AG04450 (cell line): ENCODE data around the gene ZP1. TPM values are rescaled to one million over a fixed set of nuclear protein-coding genes. Genes with fewer than 3 reads are reported as not detected.

Source experiments
- CTCF ChIA-PET: fragments of 300-600, 350-600 bp; formaldehyde crosslinking; extraction: SDS; loops from one replicate; lab custom pipeline; 2022; ENCODE audit warnings: antibody characterized with exemption, inconsistent platforms; lab: Charles Lee
- POLR2A ChIA-PET: fragments of 350-600 bp; formaldehyde crosslinking; extraction: SDS; loops from one replicate; lab custom pipeline; 2021; ENCODE audit warnings: antibody characterized with exemption, inconsistent platforms; lab: Yijun Ruan, JAX
- DNase-seq: peaks from one replicate; pipeline ENCODE4 v3.0.0-alpha.2; 2011; ENCODE audit warnings: low read depth, low spot score
- H3K27ac ChIP-seq: one replicate; pipeline ENCODE4 v1.5.1; 2012; ENCODE audit warnings: low read depth, low read length, control low read depth
- H3K27me3 ChIP-seq: one replicate; pipeline ENCODE4 v1.6.0; 2012; ENCODE audit warnings: low read length; ENCODE audit not compliant: control insufficient read depth, insufficient read depth
- H3K4me3 ChIP-seq: 2 replicates; pipeline ENCODE4 v1.5.1; 2011; ENCODE audit warnings: mild to moderate bottlenecking, low read depth, low read length, control low read depth
- H3K9me3 ChIP-seq: 2 replicates; pipeline ENCODE4 v1.5.1; 2012; ENCODE audit warnings: low read length; ENCODE audit not compliant: control insufficient read depth, insufficient read depth
- CTCF ChIP-seq: IDR thresholded peaks from 2 replicates; pipeline ENCODE4 v1.5.1; 2011; ENCODE audit warnings: low read depth, low read length, control low read depth, inconsistent platforms
- polyA plus RNA-seq: library from polyadenylated mRNA; depleted of rRNA; stranded (reverse); fragments of >200 nt; gene quantifications from 2 replicates; pipeline ENCODE4 v1.2.3, GENCODE V29; 2011

ZP1 gene
- polyA plus RNA-seq, 1 experiment: 0.48 TPM

- Histone ChIP-seq H3K4me3 (no peak overlapping the region), H3K27ac (no peak overlapping the region), H3K9me3 (no peaks in the 10 kb centered on the region; the same call in 1 of the 2 replicates), H3K27me3 (peaks cover 2% of the 10 kb centered on the region)
- ChIA-PET POLR2A (interaction anchor here (0.5 kb wide), 1 partner anchor 18 kb away, joined by 3 read pairs; no protein-coding TSS in a partner anchor), CTCF (interaction anchor here (0.6 to 3.6 kb wide), 7 partner anchors 10 to 1999 kb away, joined by 4 to 24 read pairs (median 8); partner anchors contain the start of gene PTGDR2)
- TF ChIP-seq CTCF: no peak
- DNase-seq: no peak
These were observed 3.5 kb downstream of the ZP1 start for GRCh38 chr11:60870733-60871377.

GRCh38 chr11:60871378-60872061, 4.2 kb downstream of the ZP1 start:
- Histone ChIP-seq H3K4me3 (no peak overlapping the region), H3K27ac (peak overlapping the region; percentile 11), H3K27me3 (peaks cover 2% of the 10 kb centered on the region), H3K9me3 (no peaks in the 10 kb centered on the region; the same call in 1 of the 2 replicates)
- ChIA-PET POLR2A (no interaction called here), CTCF (interaction anchor here (0.6 to 3.6 kb wide), 7 partner anchors 11 to 1998 kb away, joined by 4 to 24 read pairs (median 8); partner anchors contain the start of gene PTGDR2)
- TF ChIP-seq CTCF: peak; percentile 30; the same call in 1 of the 2 replicates
- DNase-seq: no peak

GRCh38 chr11:60872124-60872960, 5.0 kb downstream of the ZP1 start:
- DNase-seq: no peak
- POLR2A ChIA-PET: interaction anchor here (0.8 to 1.8 kb wide), 2 partner anchors 15 to 32 kb away, joined by 4 to 5 read pairs; no protein-coding TSS in a partner anchor
- Histone ChIP-seq H3K27ac (peak overlapping the region; percentile 70), H3K9me3 (no peaks in the 10 kb centered on the region; the same call in 1 of the 2 replicates), H3K4me3 (no peak overlapping the region), H3K27me3 (peaks cover 2% of the 10 kb centered on the region)
- no peak for TF ChIP-seq CTCF
- CTCF ChIA-PET: interaction anchor here (1.0 to 3.6 kb wide), 7 partner anchors 11 to 41 kb away, joined by 4 to 24 read pairs (median 8); partner anchors contain the start of gene PTGDR2

GRCh38 chr11:60872961-60873524, 5.7 kb downstream of the ZP1 start:
- peak overlapping the region; percentile 70 for H3K27ac ChIP-seq
- H3K27me3 ChIP-seq: peaks cover 2% of the 10 kb centered on the region
- ChIA-PET CTCF (interaction anchor here (1.0 to 3.6 kb wide), 3 partner anchors 15 to 41 kb away, joined by 4 to 24 read pairs (median 17); no protein-coding TSS in a partner anchor), POLR2A (interaction anchor here (0.6 to 1.8 kb wide), 3 partner anchors 12 to 33 kb away, joined by 4 to 7 read pairs (median 5); no protein-coding TSS in a partner anchor)
- peak; percentile 39 for DNase-seq
- no peaks in the 10 kb centered on the region; the same call in 1 of the 2 replicates for H3K9me3 ChIP-seq
- no peak for TF ChIP-seq CTCF
- H3K4me3 ChIP-seq: no peak overlapping the region
